G401 (cell line): ENCODE results near the gene LONP1. TPM values are rescaled to one million over a fixed set of nuclear protein-coding genes. Genes with fewer than 3 reads are reported as not detected.
A peak's percentile ranks its signal among the peaks of the same experiment; 100 is the strongest.

ENCODE experiments used
- DNase-seq: peaks from one replicate; pipeline ENCODE4 v3.0.0-alpha.2; 2015; ENCODE audit warnings: low spot score
- in situ Hi-C: cut with HindIII; loops from 2 replicates; pipeline ENCODE4 v1.10.0; 2016; ENCODE audit warnings: low sequenced_read_pairs, mixed read lengths
- total RNA-seq: library from RNA; depleted of rRNA; stranded (reverse); fragments of >200 nt; shearing (Covaris generic); gene quantifications from 2 replicates; pipeline ENCODE4 v1.2.3, GENCODE V29; 2014

The LONP1 gene
- total RNA-seq, 1 experiment from 2014 or later: 240 TPM

GRCh38 chr19:5681391-5682106 lies 38.4 kb downstream of the LONP1 start:
- DNase-seq: no peak
- in situ Hi-C loops: no loop called here

DNA sequence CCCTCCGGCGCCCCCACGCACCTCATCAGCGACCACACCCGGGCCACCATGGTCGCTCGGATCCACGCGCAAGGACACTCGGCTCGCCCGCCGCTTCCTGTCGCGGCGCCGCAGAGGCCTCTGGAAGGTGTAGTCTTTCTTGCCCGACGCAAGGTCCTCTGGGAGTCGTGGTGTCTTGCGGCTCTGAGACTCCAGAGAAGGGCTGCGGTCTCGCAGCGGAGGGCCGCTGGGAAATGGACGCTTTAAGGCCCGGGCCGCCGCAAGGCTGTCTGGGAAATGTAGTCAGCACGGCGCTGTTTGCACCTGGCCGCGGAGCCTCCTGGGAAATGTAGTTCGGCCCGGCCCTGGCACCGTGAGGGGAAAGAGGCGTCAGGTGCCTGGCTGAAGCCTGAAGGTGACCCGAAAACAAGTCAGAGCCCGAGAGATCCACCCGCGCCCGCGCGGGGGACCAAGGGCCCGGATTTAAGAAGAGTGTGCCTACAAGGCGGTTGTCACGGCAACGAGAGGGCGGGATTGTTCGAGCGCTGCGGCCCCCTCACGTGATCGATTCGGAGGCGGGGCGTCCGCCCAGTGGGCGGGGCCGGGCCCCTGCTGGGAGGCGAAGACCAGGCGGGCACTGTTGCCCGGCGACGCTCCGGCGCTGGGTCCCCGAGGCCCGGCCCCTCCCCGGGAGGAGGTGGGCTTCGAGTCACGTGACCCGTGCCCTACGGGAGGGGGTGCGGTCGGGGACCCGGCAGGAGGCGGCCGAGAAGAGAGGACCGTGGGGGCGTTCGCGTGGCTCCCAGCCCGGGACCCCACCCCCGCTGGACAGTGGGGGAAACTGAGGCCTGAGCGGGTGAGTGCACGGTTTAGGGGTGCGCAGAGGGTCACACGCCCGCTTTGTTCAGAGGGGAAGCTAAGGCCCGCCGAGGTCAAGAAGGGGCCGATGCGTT lies 39.2 kb downstream of the LONP1 start, which contains the start of the genes HSD11B1L and MICOS13:
TSS of gene HSD11B1L (plus strand) at position 591 of the 932 bp plus-strand sequence. CDS start 3,806 bp downstream, outside the sequence.
TSS of gene MICOS13 (minus strand) at position 80 of the 932 bp plus-strand sequence. CDS start at position 50, 30 bp downstream.
- in situ Hi-C loops: no loop called here
- peak; percentile 99 for DNase-seq

DNA sequence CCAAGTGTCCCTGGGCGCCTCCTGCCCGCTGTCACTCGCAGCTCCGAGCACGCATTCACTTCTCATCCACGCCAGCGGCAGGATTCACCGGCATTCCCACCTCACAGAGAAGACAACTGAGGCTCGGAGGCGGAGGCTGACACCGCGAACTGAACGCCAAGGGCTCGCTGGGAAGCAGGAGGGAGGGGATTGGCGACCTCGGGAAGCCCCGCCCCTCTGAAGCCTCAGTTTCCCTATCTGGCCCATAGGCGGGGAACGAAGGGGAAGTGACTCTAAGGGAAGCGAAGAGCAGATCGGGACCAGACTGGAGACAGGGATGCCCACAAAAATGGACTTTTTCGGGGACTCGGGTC lies 39.9 kb downstream of the LONP1 start:
- no peak for DNase-seq
- in situ Hi-C loops: no loop called here

DNA sequence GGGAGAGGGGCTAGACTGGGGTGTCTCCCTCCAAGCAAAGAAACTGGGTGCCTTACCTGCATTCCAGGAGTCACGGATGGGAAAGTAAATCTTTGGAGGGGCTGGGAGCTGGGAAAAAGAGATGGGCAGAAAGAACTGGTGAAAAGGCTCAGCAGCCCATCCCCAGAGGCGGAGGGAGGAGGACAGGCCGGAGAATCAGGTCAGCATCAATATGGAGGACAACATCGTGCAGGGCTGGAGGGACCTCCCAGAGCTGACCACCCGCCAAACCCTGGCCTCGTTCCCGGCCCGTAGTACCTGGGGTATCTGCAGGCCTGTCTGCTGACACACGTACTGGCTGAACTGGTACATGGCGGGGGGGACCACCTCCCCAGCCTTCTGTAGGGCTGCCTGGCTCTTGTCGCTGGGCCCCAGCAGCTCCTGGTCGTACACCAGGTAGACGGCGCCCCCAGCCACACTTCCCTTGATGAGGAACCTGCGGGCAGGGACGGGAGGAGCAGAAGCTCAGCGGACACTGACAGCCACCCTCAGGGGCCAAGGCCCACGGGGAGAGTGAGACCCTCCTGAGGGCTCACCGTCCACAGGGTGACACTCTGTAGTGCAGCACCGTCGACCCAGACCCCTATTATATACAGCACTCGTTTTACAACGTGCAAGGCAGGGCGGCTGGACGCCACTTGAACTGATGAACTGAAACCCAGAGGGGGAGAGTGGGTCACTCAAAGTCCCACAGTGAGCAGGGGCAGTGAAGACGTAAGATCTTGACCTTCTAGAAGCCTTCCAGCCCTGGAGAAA lies 40.5 kb downstream of the LONP1 start:
- DNase-seq: no peak

DNA sequence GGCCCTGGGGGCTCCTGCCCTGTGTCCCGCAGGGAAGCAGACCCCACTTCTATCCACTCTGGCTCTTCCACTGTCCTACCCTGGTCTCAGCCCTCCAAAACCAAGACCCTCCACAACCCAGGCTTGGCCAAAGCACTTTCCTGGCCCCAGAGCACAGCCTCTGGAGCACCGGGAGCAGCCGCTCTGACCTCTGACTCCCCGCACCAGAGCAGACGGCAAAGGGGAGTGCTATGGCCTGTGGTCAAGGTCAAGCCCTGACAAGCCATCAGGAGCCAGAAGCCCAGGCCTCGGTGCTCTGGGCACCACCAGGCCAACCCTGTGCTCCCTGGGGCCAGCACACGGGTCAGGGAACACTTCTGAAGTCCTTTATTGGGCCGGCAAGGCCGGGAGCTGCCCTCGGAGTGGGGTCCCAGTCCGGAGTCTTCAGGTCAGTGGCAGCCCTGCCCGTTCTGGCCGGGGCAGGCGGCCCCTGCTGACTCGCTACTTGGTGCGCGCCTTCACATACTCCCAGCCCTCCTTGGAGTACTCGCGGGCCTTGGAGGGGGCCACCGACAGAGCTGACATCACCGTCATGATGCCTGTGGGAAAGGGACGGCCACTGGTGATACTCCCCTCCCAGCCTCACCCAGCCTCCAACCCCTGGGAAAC lies 41.8 kb downstream of the LONP1 start:
- DNase-seq: no peak
- in situ Hi-C loops: no loop called here

More for the DNA sequence above, 40.5 kb downstream of the LONP1 start:
- in situ Hi-C loops: no loop called here

- DNase-seq: no peak
- in situ Hi-C loops: no loop called here
These were observed 42.4 kb downstream of the LONP1 start for GRCh38 chr19:5677580-5677979.

GRCh38 chr19:5677136-5677535 lies 42.8 kb downstream of the LONP1 start:
- no peak for DNase-seq

GRCh38 chr19:5676772-5677105 lies 43.2 kb downstream of the LONP1 start:
- no peak for DNase-seq
- in situ Hi-C loops: no loop called here

More at GRCh38 chr19:5677136-5677535, 42.8 kb downstream of the LONP1 start:
- in situ Hi-C loops: no loop called here

DNA sequence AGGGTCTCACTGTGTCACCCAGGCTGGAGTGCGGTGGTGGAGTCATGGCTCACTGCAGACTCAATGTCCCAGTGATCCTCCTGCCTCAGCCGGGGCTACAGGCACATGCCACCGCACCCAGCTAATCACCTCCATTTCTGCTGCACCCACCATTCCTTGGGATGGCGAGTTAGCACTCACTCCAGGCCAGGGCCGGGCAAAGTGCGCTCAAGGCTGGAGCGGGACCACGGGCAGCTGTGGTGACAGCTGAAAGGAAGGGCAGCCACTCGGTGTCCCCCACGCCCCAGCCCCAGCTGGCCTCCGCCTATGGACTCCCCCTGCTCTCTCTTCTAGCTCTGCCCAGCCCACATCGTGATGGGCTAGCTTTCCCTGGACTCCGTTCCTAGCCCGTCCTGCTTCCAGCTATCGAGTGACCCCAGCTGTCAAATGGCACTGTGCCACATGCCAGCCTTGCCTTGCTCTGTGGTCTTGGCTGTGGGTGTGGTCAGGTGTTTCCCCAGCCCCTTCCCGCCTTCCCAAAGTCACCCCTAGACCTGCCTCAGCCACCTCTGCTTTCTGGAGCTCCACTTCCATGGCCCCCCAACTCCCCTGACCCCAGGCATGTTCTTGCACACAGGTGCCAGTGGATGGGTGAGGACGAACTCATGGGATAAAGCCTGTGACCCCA lies 43.7 kb downstream of the LONP1 start:
- in situ Hi-C loops: no loop called here
- no peak for DNase-seq

GRCh38 chr19:5674714-5675113 lies 45.2 kb downstream of the LONP1 start:
- in situ Hi-C loops: no loop called here
- no peak for DNase-seq

DNA sequence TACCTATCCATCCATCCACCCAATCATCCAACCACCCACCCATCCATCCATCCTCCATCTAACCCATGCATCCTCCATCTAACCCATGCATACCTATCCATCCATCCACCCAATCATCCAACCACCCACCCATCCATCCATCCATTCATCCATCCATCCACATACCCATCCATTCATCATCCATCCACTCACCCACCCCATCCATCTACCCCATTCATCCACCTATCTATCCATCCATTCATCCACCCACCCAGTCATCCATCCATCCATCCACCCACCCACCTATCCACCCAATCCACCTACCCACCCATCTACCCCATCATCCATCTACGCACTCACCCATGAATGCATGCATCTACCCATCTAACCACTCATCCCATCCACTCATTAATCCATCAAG lies 46.2 kb downstream of the LONP1 start:
- in situ Hi-C loops: no loop called here

DNA sequence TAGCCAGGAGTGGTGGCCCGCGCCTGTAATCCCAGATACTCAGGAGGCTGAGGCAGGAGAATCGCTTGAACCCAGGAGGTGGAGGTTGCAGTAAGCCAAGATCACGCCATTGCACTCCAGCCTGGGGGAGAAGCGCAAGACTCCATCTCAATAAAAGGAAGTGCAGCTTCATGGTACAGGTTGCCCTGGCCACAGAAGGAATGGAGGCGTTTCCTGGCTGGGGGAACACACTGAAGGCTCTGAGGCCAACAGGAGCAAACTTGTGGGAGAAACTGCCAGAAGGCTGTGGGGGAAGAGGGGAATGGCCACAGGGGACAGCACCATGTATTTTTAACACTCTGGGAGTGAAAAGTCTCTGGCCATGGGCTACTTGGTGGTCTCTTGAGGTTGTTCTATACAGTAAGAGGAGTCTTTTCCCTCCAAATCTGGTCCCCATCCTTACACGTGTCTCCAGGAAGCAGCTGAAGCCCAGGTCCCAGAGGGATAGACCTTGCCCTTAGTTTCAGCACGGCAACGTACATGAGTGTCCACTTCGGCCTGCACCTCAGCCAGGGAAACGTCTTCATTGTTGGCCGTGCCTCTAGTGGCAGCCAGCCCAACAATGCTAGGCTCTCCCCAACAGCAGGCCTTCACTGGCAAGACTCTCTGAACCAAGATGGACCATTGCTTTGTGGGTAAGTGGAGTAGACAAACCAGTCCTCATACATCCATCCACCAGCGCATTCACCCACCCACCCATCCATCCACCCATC lies 47.1 kb downstream of the LONP1 start:
- DNase-seq: no peak
- in situ Hi-C loops: no loop called here

More for the DNA sequence above, 46.2 kb downstream of the LONP1 start:
- no peak for DNase-seq

DNA sequence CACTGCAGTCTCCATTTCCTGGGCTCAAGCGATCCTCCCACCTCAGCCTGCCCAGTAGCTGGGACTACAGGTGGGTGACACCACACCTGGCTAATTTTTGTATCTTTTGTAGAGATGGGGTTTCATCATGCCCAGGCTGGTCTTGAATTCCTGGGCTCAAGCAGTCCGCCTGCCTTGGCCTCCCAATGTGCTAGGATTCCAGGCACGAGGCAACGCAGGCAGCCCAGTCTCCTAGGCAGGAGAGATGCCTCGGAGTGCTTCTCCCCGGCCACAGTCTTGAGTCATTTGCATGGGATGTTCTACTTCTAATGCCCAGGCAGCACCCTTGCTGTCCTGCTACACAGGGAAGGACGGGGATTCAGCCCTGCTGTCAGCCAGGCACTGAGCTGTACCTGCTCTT lies 48.3 kb downstream of the LONP1 start:
- in situ Hi-C loops: no loop called here
- no peak for DNase-seq

- in situ Hi-C loops: loop anchor here (5.0 kb wide), 1 partner anchor 67 kb away; no protein-coding TSS in a partner anchor
- no peak for DNase-seq
These were observed 50.7 kb downstream of the LONP1 start for GRCh38 chr19:5669212-5669611.

DNA sequence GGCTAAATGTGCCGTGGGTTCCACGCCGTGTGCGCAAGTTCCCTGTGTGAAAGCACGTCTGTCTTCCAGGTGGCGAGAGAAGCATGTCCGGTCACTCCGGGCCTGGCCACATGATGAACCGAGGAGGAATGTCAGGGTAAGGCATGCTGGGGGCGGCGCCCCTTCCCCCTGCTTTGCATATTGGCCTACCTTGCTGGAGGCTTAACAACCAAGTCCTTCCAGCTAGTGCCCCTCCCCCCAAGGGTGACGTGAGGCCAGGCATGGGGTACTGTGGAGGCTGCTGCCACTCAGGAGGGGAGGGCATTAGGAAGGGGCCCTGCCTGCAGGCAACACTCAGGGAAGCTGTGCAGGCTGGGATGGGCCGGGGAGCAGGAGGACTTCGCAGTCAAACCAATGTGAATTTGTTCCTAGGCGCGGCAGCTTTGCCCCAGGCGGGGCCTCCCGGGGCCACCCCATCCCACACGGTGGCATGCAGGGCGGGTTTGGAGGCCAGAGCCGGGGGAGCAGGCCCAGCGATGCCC lies 52.1 kb downstream of the LONP1 start:
- DNase-seq: no peak
- in situ Hi-C loops: loop anchor here (5.0 kb wide), 1 partner anchor 66 kb away; no protein-coding TSS in a partner anchor

DNA sequence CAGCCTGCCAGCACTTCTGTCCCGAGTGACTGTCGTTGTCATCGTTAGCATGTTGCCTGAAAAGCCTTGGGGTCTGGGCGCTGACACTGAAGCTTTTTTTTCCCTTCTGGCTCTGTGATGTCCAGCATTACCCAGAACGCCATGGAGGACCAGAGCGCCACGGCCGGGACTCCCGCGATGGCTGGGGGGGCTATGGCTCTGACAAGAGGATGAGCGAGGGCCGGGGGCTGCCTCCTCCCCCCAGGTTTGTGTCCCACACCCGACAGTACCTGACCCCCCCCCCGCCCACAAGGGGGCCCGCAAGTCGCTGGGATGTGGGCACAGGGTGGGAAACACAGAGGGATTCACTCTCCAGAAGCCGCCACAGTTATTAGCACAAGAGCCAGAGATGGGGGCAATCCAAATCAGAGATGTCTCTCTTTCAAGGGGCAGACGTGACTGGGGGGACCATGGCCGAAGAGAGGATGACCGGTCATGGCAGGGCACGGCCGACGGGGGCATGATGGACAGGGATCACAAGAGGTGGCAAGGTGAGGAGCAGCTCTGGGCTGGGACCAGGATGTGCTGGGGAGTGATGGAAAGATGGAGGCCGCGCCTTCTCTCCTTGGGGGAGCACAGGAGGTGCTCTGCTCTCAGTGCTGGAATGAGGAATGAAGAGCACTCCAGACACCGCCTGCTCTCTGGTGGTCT lies 52.9 kb downstream of the LONP1 start:
- in situ Hi-C loops: loop anchor here (5.0 kb wide), 1 partner anchor 65 kb away; no protein-coding TSS in a partner anchor
- DNase-seq: no peak
